22Rv1 (cell line): ENCODE results near the gene PAQR5.

ENCODE experiments used
- ZFX ChIP-seq: fragments of 450-650 bp; IDR thresholded peaks from 2 replicates; pipeline ENCODE4 v1.6.1; 2017; ENCODE audit warnings: antibody characterized with exemption, borderline replicate concordance
- TF ChIP-seq, protein P1 (sequence below): fragments of 450-650 bp; IDR thresholded peaks from 2 replicates; pipeline ENCODE4 v1.5.1; 2017; ENCODE audit warnings: mild to moderate bottlenecking

DNA sequence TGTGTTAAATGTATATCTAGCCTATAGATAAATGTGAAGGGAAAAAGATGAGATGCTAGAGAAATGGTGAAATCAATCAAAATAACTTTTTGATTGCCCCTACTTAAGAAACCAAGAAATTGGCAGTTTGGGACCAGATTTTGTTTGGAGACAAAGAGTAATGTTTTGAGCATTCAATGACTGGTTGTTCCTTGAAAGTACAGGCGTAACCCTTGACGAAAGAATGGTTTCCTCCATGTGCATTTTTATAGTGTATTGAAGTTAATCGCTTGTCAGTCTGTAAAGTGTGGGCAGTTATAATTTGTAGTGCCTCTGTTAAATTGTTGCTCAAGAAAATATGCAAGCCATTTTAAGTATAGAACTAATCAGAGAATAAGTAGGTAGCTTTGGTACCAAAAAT is 116.7 kb downstream of the PAQR5 start:
- TF ChIP-seq, protein P1, sequence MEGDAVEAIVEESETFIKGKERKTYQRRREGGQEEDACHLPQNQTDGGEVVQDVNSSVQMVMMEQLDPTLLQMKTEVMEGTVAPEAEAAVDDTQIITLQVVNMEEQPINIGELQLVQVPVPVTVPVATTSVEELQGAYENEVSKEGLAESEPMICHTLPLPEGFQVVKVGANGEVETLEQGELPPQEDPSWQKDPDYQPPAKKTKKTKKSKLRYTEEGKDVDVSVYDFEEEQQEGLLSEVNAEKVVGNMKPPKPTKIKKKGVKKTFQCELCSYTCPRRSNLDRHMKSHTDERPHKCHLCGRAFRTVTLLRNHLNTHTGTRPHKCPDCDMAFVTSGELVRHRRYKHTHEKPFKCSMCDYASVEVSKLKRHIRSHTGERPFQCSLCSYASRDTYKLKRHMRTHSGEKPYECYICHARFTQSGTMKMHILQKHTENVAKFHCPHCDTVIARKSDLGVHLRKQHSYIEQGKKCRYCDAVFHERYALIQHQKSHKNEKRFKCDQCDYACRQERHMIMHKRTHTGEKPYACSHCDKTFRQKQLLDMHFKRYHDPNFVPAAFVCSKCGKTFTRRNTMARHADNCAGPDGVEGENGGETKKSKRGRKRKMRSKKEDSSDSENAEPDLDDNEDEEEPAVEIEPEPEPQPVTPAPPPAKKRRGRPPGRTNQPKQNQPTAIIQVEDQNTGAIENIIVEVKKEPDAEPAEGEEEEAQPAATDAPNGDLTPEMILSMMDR, result no peak
- no peak for TF ChIP-seq ZFX
